GM12865 (cell line): Measurements from ENCODE around the gene PCNX1.

Source experiments
- DNase-seq: peaks from one replicate; pipeline ENCODE4 v3.0.0; 2010; ENCODE audit warnings: low read depth
- H3K4me3 ChIP-seq: 2 replicates; pipeline ENCODE4 v1.5.1; 2011; ENCODE audit warnings: mild to moderate bottlenecking, low read depth, low read length, control low read depth
- TF ChIP-seq, protein P1 (sequence below): IDR thresholded peaks from 2 replicates; pipeline ENCODE4 v1.5.1; 2011; ENCODE audit warnings: low read length, control low read depth, low read depth, inconsistent platforms; ENCODE audit not compliant: insufficient read depth; ENCODE audit errors: missing control alignments

The PCNX1 gene

DNA sequence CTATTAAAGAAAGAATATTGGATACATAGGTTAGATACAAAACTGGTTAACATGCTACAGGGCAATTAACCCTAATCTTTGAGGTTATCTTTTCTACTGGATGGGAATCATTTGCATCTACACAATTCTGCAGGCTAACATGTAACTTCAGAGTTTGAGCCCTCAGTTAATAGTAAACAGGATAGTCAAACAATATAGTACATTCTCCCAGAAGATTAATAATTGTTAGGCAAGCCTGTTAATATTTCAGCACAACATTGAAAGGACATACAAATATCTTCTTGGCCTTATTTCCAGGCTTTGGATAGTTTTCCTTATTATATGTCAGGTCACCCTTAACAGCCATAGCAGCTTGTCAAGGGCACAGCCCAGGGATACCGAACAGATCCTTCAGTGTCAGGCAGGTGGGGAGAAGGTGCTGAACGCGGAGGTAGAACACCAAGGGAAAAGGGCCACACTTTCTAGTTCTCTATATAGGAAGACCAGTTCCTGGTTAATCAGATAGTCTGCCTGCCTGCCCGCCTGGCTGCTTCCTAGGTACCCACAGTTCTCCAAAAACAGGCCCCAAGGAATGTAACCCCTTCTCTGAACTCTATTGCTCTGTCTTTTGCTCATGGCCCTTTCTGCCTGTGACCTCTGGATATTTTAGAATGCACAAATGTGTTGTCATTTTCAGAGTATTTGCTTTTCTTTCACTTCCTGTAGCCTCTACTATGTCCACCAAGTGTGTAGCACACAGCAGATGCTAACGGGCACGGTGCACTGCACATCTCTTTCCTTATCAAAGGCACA is 256.0 kb downstream of the PCNX1 start:
- no peak for DNase-seq
- H3K4me3 ChIP-seq = no peak overlapping the region
- TF ChIP-seq, protein P1, sequence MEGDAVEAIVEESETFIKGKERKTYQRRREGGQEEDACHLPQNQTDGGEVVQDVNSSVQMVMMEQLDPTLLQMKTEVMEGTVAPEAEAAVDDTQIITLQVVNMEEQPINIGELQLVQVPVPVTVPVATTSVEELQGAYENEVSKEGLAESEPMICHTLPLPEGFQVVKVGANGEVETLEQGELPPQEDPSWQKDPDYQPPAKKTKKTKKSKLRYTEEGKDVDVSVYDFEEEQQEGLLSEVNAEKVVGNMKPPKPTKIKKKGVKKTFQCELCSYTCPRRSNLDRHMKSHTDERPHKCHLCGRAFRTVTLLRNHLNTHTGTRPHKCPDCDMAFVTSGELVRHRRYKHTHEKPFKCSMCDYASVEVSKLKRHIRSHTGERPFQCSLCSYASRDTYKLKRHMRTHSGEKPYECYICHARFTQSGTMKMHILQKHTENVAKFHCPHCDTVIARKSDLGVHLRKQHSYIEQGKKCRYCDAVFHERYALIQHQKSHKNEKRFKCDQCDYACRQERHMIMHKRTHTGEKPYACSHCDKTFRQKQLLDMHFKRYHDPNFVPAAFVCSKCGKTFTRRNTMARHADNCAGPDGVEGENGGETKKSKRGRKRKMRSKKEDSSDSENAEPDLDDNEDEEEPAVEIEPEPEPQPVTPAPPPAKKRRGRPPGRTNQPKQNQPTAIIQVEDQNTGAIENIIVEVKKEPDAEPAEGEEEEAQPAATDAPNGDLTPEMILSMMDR = no peak

DNA sequence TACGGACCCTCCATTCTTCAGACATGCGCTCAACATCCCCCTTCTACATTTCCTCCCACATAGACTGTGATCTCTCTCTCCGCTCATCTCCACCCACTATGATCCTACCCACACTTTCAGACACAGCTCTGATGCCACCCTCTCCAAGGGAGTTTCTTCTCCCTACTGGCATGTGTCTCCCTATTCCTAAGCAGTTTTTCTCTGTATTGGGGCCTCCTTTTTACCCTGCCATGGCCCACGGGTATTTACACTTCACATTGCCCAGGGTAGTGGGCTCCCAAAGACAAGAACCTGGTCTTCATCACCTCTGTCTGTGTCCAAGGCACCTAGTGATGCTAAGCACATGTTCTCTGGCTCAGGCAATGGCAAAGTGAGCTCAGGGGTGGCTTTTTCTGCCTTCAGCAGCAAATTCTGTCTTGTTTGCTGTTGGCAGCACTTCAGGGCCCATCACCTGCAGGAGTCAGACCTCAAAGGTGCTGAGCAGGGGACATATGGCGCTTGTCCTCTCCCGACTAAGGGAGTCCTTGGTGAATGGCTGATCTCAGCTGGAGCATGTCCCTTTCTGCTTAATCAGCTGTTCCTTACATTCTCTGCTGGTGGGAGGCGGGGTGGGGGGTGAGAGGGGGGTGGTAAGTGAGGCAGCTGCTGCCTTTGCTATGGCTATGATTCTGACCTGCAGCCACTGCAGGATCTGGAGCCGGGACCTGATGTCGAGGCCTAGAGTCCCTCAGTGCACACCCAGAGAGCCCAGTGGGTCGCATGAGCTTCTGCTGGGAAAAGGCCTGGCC is 256.8 kb downstream of the PCNX1 start:
- no peak for DNase-seq
- H3K4me3 ChIP-seq = no peak overlapping the region

More for the DNA sequence above, 256.8 kb downstream of the PCNX1 start:
- TF ChIP-seq, protein P1 = no peak
